CD14-positive monocyte (primary cell): ENCODE measurements around the gene FAM47E. TPM values are rescaled to one million over a fixed set of nuclear protein-coding genes. Genes with fewer than 3 reads are reported as not detected.
A peak's percentile ranks its signal among the peaks of the same experiment; 100 is the strongest.

Source experiments
- DNase-seq, 3 donors: peaks; one replicate each; pipeline ENCODE4 v3.0.0-alpha.2; 2011 to 2022
- H2AFZ ChIP-seq: 2 replicates; pipeline ENCODE4 v1.6.0; 2012; ENCODE audit warnings: mild to moderate bottlenecking, low read depth, low read length, inconsistent platforms; ENCODE audit not compliant: insufficient read depth, poor library complexity, severe bottlenecking
- H3K27ac ChIP-seq, 2 donors: 1 replicate in 1 of 2; 2 replicates in 1 of 2; pipeline ENCODE4 v1.5.1; 2012 to 2013; ENCODE audit warnings: low read length in 2 of 2, control low read depth in 1 of 2, inconsistent platforms in 1 of 2, low read depth in 1 of 2, mild to moderate bottlenecking in 1 of 2
- H3K27me3 ChIP-seq, 2 donors: one replicate each; pipeline versions ENCODE4 v1.6.0 to v1.6.1; 2011 to 2013; ENCODE audit warnings: low read length in 2 of 2; ENCODE audit not compliant: control insufficient read depth in 2 of 2, insufficient read depth in 2 of 2
- H3K36me3 ChIP-seq, 2 donors: replicated peaks in 1 of 2; 1 replicate in 1 of 2; 2 replicates in 1 of 2; pipeline versions ENCODE4 v1.5.1 to v1.6.1; 2012 to 2013; ENCODE audit warnings: low read length in 2 of 2, control low read depth in 1 of 2, inconsistent platforms in 1 of 2, mild to moderate bottlenecking in 1 of 2; ENCODE audit not compliant: insufficient read depth in 2 of 2, control insufficient read depth in 1 of 2
- H3K4me1 ChIP-seq, 2 donors: 1 replicate in 1 of 2; 2 replicates in 1 of 2; pipeline versions ENCODE4 v1.5.1 to v1.6.1; 2012 to 2013; ENCODE audit warnings: low read length in 2 of 2, control low read depth in 1 of 2, inconsistent platforms in 1 of 2, mild to moderate bottlenecking in 1 of 2, moderate library complexity in 1 of 2; ENCODE audit not compliant: insufficient read depth in 2 of 2, control insufficient read depth in 1 of 2
- H3K4me2 ChIP-seq: replicated peaks from 2 replicates; pipeline ENCODE3; 2012; ENCODE audit warnings: low read length, moderate library complexity, mild to moderate bottlenecking; ENCODE audit not compliant: poor library complexity, severe bottlenecking; ENCODE audit errors: extremely low read depth
- H3K4me3 ChIP-seq, 3 experiments: fragments of 200-600 bp in 1 of 3; sonication (generic) in 1 of 3; replicated peaks in 1 of 3; 1 replicate in 2 of 3; 2 replicates in 1 of 3; pipeline ENCODE4 v1.5.1; 2011 to 2013; ENCODE audit warnings: low read length in 3 of 3, mild to moderate bottlenecking in 3 of 3, control low read depth in 2 of 3, low read depth in 2 of 3, inconsistent platforms in 1 of 3, moderate library complexity in 1 of 3
- H3K79me2 ChIP-seq: 2 replicates; pipeline ENCODE4 v1.6.0; 2012; ENCODE audit warnings: mild to moderate bottlenecking, control low read depth, inconsistent platforms, low read length, moderate library complexity; ENCODE audit not compliant: insufficient read depth
- H3K9ac ChIP-seq: 2 replicates; pipeline ENCODE4 v1.6.0; 2017; ENCODE audit warnings: low read length, mild to moderate bottlenecking; ENCODE audit not compliant: insufficient read depth, poor library complexity, severe bottlenecking
- H3K9me3 ChIP-seq, 2 donors: replicated peaks in 1 of 2; 1 replicate in 1 of 2; 2 replicates in 1 of 2; pipeline versions ENCODE4 v1.5.1 to v1.6.1; 2012 to 2013; ENCODE audit warnings: low read length in 2 of 2, control low read depth in 1 of 2; ENCODE audit not compliant: control insufficient read depth in 1 of 2, insufficient read depth in 1 of 2
- H4K20me1 ChIP-seq: 2 replicates; pipeline ENCODE4 v1.6.0; 2012; ENCODE audit warnings: mild to moderate bottlenecking, low read length, control low read depth, moderate library complexity; ENCODE audit not compliant: insufficient read depth
- H3K27ac Mint-ChIP-seq, 7 donors: one replicate each; pipeline ENCODE4 v1.8.0; 2020; ENCODE audit warnings: mild to moderate bottlenecking in 7 of 7, mixed read lengths in 7 of 7, moderate library complexity in 6 of 7, inconsistent platforms in 2 of 7
- H3K27me3 Mint-ChIP-seq, 3 donors: one replicate each; pipeline ENCODE4 v1.8.0; 2021 to 2022; ENCODE audit warnings: low read depth in 3 of 3, mild to moderate bottlenecking in 3 of 3, mixed read lengths in 3 of 3, moderate library complexity in 3 of 3, inconsistent platforms in 1 of 3
- H3K36me3 Mint-ChIP-seq, 2 donors: one replicate each; pipeline ENCODE4 v1.8.0; 2020; ENCODE audit warnings: mixed read lengths in 2 of 2, inconsistent platforms in 1 of 2, mild to moderate bottlenecking in 1 of 2
- H3K4me1 Mint-ChIP-seq: one replicate; pipeline ENCODE4 v1.8.0; 2020; ENCODE audit warnings: mild to moderate bottlenecking, mixed read lengths
- H3K4me3 Mint-ChIP-seq, 2 donors: one replicate each; pipeline ENCODE4 v1.8.0; 2020; ENCODE audit warnings: mild to moderate bottlenecking in 2 of 2, mixed read lengths in 2 of 2, moderate library complexity in 1 of 2
- H3K9me3 Mint-ChIP-seq, 7 donors: one replicate each; pipeline ENCODE4 v1.8.0; 2020 to 2022; ENCODE audit warnings: mixed read lengths in 7 of 7, mild to moderate bottlenecking in 6 of 7, moderate library complexity in 6 of 7, inconsistent platforms in 2 of 7
- CTCF ChIP-seq: fragments of 200-600 bp; IDR thresholded peaks from one replicate; pipeline ENCODE4 v1.8.0; 2022; ENCODE audit warnings: antibody characterized with exemption, mild to moderate bottlenecking
- WGBS: methylation state at CpG from one replicate; pipeline ENCODE4 v1.1.5; 2013; ENCODE audit warnings: missing lambda C conversion rate; ENCODE audit not compliant: insufficient coverage; 5-methylcytosine and 5-hydroxymethylcytosine counted together
- intact Hi-C, 2 donors: fragments of 100-400 bp; cut with micrococcal nuclease; formaldehyde crosslinking; loops; one replicate each; pipeline versions ENCODE4 v1.15.0 to v1.15.1; 2023
- polyA plus RNA-seq, 3 donors: library from polyadenylated mRNA; depleted of rRNA in 1 of 3; unstranded in 2 of 3; stranded (reverse) in 1 of 3; fragments of 300-500 nt in 2 of 3; fragments of >200 nt in 1 of 3; fragmentation: Illumina TruSeq in 2 of 3; gene quantifications; 1 replicate in 2 of 3; 2 replicates in 1 of 3; pipeline ENCODE4 v1.2.3, GENCODE V29; 2012 to 2021

The FAM47E gene
- polyA plus RNA-seq, 3 donors: 0.31 TPM; not detected in 2

DNA sequence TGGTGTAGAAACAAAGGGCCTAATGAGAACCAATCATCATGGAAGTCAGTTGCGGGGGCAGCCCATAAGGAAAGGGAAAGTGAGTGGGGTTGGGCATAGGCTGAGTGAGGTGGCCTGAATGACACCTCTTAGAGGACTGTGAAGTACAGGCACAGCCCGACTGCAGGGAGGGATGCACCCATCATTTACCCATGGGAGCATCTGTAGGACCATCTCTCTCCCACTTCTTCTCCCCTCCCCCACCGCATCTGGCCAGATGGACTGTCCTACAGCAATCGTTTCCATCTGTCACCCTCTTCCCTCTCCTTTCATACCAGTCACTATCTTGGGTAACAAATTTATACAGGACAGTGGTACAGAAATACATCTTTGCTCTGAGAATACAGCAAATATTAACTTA, 59.2 kb downstream of the FAM47E start:
- Histone ChIP-seq H3K9ac (no peak overlapping the region), H3K27me3 (no peaks in the 10 kb centered on the region), H2AFZ (no peak overlapping the region), H3K79me2 (peaks cover 6% of the 10 kb centered on the region), H3K4me3 (no peak overlapping the region), H4K20me1 (no peaks in the 10 kb centered on the region), H3K4me2 (no peak overlapping the region), H3K27ac (no peak overlapping the region), H3K36me3 (peaks cover 3 to 19% of the 10 kb centered on the region in 2 donors), H3K9me3 (peaks cover 0 to 7% of the 10 kb centered on the region in 2 donors), H3K4me1 (peaks cover 15 to 22% of the 10 kb centered on the region in 2 donors)
- Mint-ChIP-seq H3K27me3 (peaks cover 0 to 1% (median 0%) of the 10 kb centered on the region in 3 donors), H3K4me3 (no peak overlapping the region), H3K4me1 (peaks cover 16% of the 10 kb centered on the region), H3K9me3 (peaks cover 2 to 9% (median 3%) of the 10 kb centered on the region in 7 donors), H3K36me3 (peaks cover 21 to 23% of the 10 kb centered on the region in 2 donors), H3K27ac (no peak overlapping the region)
- 93% methylated on average over 3 of the region's 4 CpGs for WGBS
- TF ChIP-seq CTCF: no peak
- intact Hi-C loops: no loop called here
- no peak for DNase-seq

GRCh38 chr4:76311896-76312331, 60.4 kb downstream of the FAM47E start:
- Histone ChIP-seq H3K4me3 (no peak overlapping the region), H3K27me3 (no peaks in the 10 kb centered on the region), H3K27ac (no peak overlapping the region), H3K4me1 (peaks cover 11 to 16% of the 10 kb centered on the region in 2 donors), H3K9ac (no peak overlapping the region), H3K36me3 (peaks cover 3 to 19% of the 10 kb centered on the region in 2 donors), H2AFZ (no peak overlapping the region), H3K9me3 (peaks cover 6 to 9% of the 10 kb centered on the region in 2 donors), H3K79me2 (peaks cover 1% of the 10 kb centered on the region), H3K4me2 (no peak overlapping the region), H4K20me1 (no peaks in the 10 kb centered on the region)
- 100% methylated on average over 1 of the region's 1 CpG for WGBS
- Mint-ChIP-seq H3K4me1 (peaks cover 11% of the 10 kb centered on the region), H3K4me3 (no peak overlapping the region), H3K9me3 (peaks cover 5 to 18% (median 14%) of the 10 kb centered on the region in 7 donors), H3K27ac (peak overlapping the region in 1 of 7 donors; percentile 72), H3K36me3 (peaks cover 21 to 23% of the 10 kb centered on the region in 2 donors), H3K27me3 (no peaks in the 10 kb centered on the region)
- intact Hi-C loops: no loop called here
- no peak for TF ChIP-seq CTCF
- DNase-seq: no peak
